ENCODE results near the gene EGFR. TPM values are rescaled to one million over a fixed set of nuclear protein-coding genes. Genes with fewer than 3 reads are reported as not detected.

The EGFR gene
- polyA plus RNA-seq, 2 of the 4 experiments (the other 2 are of a cell fraction): 59.5 to 63.8 TPM

- POLR2A ChIA-PET: interaction anchor here (1.5 to 2.3 kb wide), 4 partner anchors 110 to 496 kb away, joined by 7 to 12 read pairs (median 9); partner anchors contain the start of gene SEC61G
- H3K27ac ChIP-seq: peak overlapping the region; percentile 91 to 95
- TF ChIP-seq GATA3 (IDR thresholded peaks at IDR 0.05; ENCODE audit: borderline replicate concordance) (no peak), SREBF2 (IDR thresholded peaks at IDR 0.05) (no peak), CEBPB (IDR thresholded peaks at IDR 0.05) (no peak), CBX2 (IDR thresholded peaks at IDR 0.05; ENCODE audit: borderline replicate concordance, low read depth) (no peak), CHD2 (IDR thresholded peaks at IDR 0.05; ENCODE audit: low read length, partially characterized antibody) (no peak), MAFK (IDR thresholded peaks at IDR 0.05; ENCODE audit: partially characterized antibody) (peak; percentile 9), EP300 (IDR thresholded peaks at IDR 0.05) (no peak), RNF2 (IDR thresholded peaks at IDR 0.05; ENCODE audit: borderline replicate concordance, low read depth) (no peak), NR3C1 (IDR thresholded peaks at IDR 0.05) (no peak), RCOR1 (IDR thresholded peaks at IDR 0.05; ENCODE audit: low read depth, low read length) (no peak), ZC3H11A (IDR thresholded peaks at IDR 0.05) (no peak), HMGXB4 (CRISPR knock-in tag; IDR thresholded peaks at IDR 0.05; ENCODE audit: borderline replicate concordance) (no peak), FOSB (CRISPR knock-in tag; IDR thresholded peaks at IDR 0.05) (no peak), JUN (IDR thresholded peaks at IDR 0.05) (no peak), TFCP2L1 (CRISPR knock-in tag; IDR thresholded peaks at IDR 0.05) (no peak), MAZ (IDR thresholded peaks at IDR 0.05; ENCODE audit: borderline replicate concordance, low read depth, low read length) (no peak), ZFP36 (IDR thresholded peaks at IDR 0.05; ENCODE audit: borderline replicate concordance, partially characterized antibody) (no peak), EHMT2 (IDR thresholded peaks at IDR 0.05; ENCODE audit: low read depth) (no peak), EHF (CRISPR knock-in tag; IDR thresholded peaks at IDR 0.05) (no peak), CHD4 (IDR thresholded peaks at IDR 0.05; ENCODE audit: borderline replicate concordance) (no peak), TP53 (CRISPR knock-in tag; IDR thresholded peaks at IDR 0.05) (no peak), KDM1A (IDR thresholded peaks at IDR 0.05; ENCODE audit: low read depth) (no peak), POLR2AphosphoS2 (conservative IDR thresholded peaks at IDR 0.05; ENCODE audit: low read length) (no peak), HOXA7 (CRISPR knock-in tag; IDR thresholded peaks at IDR 0.05) (no peak), HDAC2 (IDR thresholded peaks at IDR 0.05) (no peak), HOXB5 (CRISPR knock-in tag; IDR thresholded peaks at IDR 0.05) (no peak), RAD21 (conservative IDR thresholded peaks at IDR 0.05 in 1 of 2, IDR thresholded peaks at IDR 0.05 in 1 of 2) (peak; percentile 91 to 94), MYC (IDR thresholded peaks at IDR 0.05; ENCODE audit: borderline replicate concordance, low read length) (peak; percentile 39; the same call in 1 of the 2 replicates), PHF8 (IDR thresholded peaks at IDR 0.05; ENCODE audit: borderline replicate concordance, low read depth) (no peak)
- TF ChIP-seq, protein P1, sequence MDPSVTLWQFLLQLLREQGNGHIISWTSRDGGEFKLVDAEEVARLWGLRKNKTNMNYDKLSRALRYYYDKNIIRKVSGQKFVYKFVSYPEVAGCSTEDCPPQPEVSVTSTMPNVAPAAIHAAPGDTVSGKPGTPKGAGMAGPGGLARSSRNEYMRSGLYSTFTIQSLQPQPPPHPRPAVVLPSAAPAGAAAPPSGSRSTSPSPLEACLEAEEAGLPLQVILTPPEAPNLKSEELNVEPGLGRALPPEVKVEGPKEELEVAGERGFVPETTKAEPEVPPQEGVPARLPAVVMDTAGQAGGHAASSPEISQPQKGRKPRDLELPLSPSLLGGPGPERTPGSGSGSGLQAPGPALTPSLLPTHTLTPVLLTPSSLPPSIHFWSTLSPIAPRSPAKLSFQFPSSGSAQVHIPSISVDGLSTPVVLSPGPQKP (IDR thresholded peaks at IDR 0.05; ENCODE audit: low read depth, low read length): no peak
- TF ChIP-seq, protein P2, sequence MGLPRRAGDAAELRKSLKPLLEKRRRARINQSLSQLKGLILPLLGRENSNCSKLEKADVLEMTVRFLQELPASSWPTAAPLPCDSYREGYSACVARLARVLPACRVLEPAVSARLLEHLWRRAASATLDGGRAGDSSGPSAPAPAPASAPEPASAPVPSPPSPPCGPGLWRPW (IDR thresholded peaks at IDR 0.05): no peak
- TF ChIP-seq, protein P3, sequence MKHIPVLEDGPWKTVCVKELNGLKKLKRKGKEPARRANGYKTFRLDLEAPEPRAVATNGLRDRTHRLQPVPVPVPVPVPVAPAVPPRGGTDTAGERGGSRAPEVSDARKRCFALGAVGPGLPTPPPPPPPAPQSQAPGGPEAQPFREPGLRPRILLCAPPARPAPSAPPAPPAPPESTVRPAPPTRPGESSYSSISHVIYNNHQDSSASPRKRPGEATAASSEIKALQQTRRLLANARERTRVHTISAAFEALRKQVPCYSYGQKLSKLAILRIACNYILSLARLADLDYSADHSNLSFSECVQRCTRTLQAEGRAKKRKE (CRISPR knock-in tag; IDR thresholded peaks at IDR 0.05; ENCODE audit: low read depth): no peak
- TF ChIP-seq, protein P4, sequence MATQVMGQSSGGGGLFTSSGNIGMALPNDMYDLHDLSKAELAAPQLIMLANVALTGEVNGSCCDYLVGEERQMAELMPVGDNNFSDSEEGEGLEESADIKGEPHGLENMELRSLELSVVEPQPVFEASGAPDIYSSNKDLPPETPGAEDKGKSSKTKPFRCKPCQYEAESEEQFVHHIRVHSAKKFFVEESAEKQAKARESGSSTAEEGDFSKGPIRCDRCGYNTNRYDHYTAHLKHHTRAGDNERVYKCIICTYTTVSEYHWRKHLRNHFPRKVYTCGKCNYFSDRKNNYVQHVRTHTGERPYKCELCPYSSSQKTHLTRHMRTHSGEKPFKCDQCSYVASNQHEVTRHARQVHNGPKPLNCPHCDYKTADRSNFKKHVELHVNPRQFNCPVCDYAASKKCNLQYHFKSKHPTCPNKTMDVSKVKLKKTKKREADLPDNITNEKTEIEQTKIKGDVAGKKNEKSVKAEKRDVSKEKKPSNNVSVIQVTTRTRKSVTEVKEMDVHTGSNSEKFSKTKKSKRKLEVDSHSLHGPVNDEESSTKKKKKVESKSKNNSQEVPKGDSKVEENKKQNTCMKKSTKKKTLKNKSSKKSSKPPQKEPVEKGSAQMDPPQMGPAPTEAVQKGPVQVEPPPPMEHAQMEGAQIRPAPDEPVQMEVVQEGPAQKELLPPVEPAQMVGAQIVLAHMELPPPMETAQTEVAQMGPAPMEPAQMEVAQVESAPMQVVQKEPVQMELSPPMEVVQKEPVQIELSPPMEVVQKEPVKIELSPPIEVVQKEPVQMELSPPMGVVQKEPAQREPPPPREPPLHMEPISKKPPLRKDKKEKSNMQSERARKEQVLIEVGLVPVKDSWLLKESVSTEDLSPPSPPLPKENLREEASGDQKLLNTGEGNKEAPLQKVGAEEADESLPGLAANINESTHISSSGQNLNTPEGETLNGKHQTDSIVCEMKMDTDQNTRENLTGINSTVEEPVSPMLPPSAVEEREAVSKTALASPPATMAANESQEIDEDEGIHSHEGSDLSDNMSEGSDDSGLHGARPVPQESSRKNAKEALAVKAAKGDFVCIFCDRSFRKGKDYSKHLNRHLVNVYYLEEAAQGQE (IDR thresholded peaks at IDR 0.05): no peak
These were observed 237.0 kb downstream of the EGFR start for GRCh38 chr7:55255496-55256445.

More at GRCh38 chr7:55255496-55256445, 237.0 kb downstream of the EGFR start:
- no peak for FAIRE-seq
- WGBS (ENCODE audit: missing lambda C conversion rate): 28% methylated on average over 38 of the region's 43 CpGs
- peaks cover 4% of the 10 kb centered on the region; the same call in 1 of the 3 replicates for H3K4me1 ChIP-seq
- peak overlapping the region; percentile 69 for H3K4me3 ChIP-seq
- CTCF ChIA-PET: interaction anchor here (0.6 to 12.6 kb wide), 118 partner anchors 12 to 705 kb away, joined by 3 to 742 read pairs (median 5); partner anchors contain the start of genes EGFR, LANCL2 and SEC61G
- peak overlapping the region; percentile 96 for H3K4me2 ChIP-seq
- ATAC-seq: peak; percentile 89 to 91
- no peaks in the 10 kb centered on the region for H3K9me3 ChIP-seq
- DNase-seq (ENCODE audit: low read depth in 1 of 2, low spot score in 1 of 2): peak; percentile 71 to 85

Measured in A549 (cell line).